IMR-90 (cell line): Measurements from ENCODE around the gene LENG9.

Experiments used
- CEBPB ChIP-seq: IDR thresholded peaks from 2 replicates; pipeline ENCODE4 v1.6.1; 2012; ENCODE audit warnings: low read depth, low read length, improper control_type of control experiment
- CTCF ChIP-seq: conservative IDR thresholded peaks from 2 replicates; pipeline ENCODE4 v1.5.1; 2012; ENCODE audit warnings: mild to moderate bottlenecking, low read depth, low read length, improper control_type of control experiment
- MAFK ChIP-seq: IDR thresholded peaks from 2 replicates; pipeline ENCODE4 v1.6.1; 2012; ENCODE audit warnings: low read depth, low read length, improper control_type of control experiment
- MAZ ChIP-seq: IDR thresholded peaks from 2 replicates; pipeline ENCODE4 v1.6.1; 2012; ENCODE audit warnings: low read depth, mild to moderate bottlenecking, low read length, improper control_type of control experiment, moderate library complexity, borderline replicate concordance
- MXI1 ChIP-seq: IDR thresholded peaks from 2 replicates; pipeline ENCODE4 v1.6.1; 2012; ENCODE audit warnings: low read depth, mild to moderate bottlenecking, low read length, moderate library complexity, borderline replicate concordance
- POLR2A ChIP-seq: IDR thresholded peaks from 2 replicates; pipeline ENCODE4 v1.6.1; 2012; ENCODE audit warnings: mild to moderate bottlenecking, low read depth, low read length

- no peak for TF ChIP-seq CTCF
- no peak; the same call in 1 of the 2 replicates for TF ChIP-seq POLR2A
- no peak for TF ChIP-seq CEBPB
- TF ChIP-seq MAFK: no peak
- no peak for TF ChIP-seq MXI1
- no peak for TF ChIP-seq MAZ
These were observed 6.9 kb downstream of the LENG9 start for GRCh38 chr19:54456423-54457373.
